Activated gamma-delta T cell (primary cell): ENCODE measurements around the gene FIG4.
"Not testable (repeated sequence)": the region's sequence is repeated elsewhere in the genome, so short reads cannot be mapped to it uniquely, and the experiment has no call there.

ENCODE experiments used
- DNase-seq: peaks from one replicate; lab custom pipeline; 2025; lab: John Stamatoyannopoulos, UW

Gene FIG4

DNA sequence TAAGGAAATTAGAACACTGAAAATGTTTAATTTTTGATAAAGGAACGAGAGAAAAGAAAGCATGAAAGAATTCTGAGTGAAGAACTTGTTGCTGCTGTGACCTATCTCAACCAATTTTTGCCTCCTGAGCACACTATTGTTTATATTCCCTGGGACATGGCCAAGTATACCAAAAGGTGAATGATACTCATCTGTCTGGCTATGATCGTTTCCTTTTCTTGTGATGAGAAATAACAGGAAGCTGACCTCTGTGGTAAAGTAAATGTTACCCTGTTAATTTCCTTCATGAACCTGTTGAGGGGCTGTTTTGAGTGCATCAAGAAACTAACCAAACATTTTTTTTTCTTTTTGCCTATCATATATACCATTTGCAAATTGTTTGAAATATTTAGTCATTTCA is 69.1 kb downstream of the FIG4 start:
- no peak for DNase-seq

GRCh38 chr6:109762166-109762565 is 71.1 kb downstream of the FIG4 start:
- no peak for DNase-seq

DNA sequence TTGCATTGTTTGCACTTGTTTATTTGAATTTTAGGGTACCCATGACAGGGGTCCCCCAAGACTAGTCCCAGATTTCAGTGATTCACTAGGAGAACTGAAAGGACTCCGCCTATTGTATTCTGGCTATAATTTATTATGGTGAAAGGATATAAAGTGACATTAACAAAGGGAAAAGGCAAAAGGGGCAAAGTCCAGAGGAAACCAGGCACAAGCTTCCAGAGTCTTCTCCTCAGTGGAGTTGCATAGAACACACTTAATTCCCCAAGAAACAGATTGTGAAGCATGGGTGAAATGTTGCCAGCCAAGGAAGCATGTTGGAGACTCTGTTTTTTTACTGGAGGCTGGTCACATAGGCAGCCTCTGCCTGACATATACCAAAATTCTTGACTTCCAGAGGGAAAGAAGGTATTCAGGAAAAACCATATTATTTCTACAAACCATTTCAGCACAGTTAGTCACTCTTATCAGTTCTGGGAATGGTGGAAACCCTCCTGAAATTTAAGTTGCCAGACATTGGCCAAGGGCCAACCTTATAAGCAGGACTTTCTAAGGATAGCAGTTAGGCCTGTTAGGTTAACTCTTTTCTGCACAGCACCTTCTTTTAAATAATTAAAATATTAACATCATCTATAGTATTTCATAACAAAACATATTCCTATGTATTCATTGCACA is 71.8 kb downstream of the FIG4 start:
- no peak for DNase-seq

DNA sequence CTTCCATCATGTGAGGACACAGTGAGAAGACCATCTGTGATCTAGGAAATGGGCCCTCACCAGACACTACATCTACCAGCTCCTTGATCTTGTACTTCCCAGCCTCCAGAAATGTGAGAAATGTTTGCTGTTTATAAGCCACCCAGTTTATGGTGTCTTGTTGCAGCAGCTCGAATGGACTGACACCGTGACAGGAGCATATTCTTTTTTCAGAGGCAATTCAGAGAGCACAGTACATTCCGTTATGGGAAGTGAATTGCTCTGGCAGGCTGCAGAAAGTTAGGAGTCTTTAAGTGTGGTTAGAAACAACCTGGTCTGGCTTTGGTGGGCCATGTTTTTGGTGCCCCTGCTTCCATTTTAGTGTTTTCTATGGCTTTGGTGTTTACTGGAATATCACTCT is 75.1 kb downstream of the FIG4 start:
- DNase-seq = no peak

GRCh38 chr6:109767961-109768360 is 76.9 kb downstream of the FIG4 start:
- DNase-seq = no peak

DNA sequence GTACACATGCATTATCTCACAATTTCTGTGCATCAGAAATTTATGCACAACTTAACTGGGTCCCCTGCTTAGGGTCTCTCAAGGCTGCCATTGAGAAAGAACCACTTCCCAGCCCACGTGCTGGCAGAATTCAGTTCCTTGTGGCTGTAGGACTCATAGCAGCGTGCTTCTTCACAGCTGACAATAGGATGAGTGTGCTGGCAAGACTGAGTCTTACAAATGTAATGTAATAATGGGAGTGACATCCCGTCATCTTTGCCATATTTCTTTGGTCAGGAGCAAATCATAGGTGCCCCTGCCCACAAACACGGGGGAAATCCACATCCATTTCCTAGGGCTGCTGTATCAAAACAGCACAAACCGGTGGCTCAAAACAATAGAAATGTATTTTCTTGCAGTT is 77.4 kb downstream of the FIG4 start:
- no peak for DNase-seq

GRCh38 chr6:109769213-109769612 is 78.1 kb downstream of the FIG4 start:
- DNase-seq = no peak

DNA sequence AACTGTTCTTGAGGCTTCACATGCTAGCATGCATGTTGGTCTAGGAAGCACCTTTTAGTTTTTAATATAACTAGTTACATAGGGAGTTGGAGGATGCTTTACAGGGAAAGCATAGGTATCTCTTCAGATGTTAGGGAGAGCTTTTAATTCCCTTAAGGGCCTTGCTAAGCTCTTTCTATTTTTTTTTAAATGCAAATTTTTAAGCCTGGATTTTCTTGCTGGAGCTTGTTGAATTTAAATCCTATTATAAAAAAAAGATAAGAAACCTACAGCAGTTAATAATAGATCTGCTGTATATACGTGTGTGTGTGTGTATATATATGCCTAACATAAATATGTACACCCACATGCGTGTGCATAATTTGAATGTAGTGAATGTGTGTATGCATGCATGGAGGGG is 79.0 kb downstream of the FIG4 start:
- no peak for DNase-seq

DNA sequence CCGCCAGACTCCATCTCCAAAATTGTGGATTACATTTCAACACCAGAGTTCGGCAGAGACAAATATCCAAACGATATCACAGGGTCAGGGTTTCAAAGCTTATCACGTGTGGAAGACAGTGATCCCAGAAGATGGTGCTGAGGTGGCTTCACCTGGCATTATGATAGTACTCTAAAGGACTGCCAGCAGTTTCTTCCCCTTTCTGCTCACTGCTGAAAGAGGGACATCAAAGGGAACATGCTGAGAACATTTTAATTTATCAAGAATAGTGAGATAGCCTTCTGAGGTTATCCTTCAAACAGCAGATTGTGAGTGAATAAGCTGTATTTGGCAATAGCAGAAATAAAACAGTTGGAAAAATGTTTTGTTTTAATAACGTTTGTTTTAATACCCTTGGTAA is 79.7 kb downstream of the FIG4 start:
- no peak for DNase-seq

DNA sequence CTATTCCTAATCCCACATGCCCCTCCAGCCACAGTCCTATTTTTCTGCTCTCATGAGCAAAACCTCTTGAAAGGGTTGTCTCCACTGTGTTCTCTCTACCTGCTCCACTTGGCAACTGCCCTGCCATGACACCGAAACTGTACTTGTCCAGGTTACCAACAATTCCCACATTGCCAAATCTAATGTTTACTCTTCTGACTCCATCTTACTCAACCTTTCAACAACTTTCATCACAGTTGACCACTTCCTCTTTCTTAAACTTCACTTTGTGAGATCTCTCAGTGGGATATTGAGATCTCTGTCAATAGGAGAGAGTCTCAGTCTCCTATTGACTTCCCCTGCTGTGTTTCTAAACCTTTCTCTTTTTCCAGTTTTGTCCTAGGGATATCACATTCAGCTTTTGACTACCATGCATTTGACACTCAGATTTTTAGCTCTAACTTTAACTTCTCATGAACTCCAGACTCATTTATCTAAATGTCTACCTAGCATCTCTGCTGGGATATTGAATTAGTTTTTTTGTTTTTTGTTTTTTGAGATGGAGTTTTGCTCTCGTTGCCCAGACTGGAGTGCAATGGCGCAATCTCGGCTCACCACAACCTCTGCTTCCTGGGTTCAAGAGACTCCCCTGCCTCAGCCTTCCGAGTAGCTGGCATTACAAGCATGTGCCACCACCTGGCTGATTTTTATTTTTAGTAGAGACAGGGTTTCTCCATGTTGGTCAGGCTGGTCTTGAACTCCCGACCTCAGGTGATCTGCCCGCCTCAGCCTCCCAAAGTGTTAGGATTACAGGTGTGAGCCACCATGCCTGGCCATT is 81.1 kb downstream of the FIG4 start:
- DNase-seq = not testable (repeated sequence)

DNA sequence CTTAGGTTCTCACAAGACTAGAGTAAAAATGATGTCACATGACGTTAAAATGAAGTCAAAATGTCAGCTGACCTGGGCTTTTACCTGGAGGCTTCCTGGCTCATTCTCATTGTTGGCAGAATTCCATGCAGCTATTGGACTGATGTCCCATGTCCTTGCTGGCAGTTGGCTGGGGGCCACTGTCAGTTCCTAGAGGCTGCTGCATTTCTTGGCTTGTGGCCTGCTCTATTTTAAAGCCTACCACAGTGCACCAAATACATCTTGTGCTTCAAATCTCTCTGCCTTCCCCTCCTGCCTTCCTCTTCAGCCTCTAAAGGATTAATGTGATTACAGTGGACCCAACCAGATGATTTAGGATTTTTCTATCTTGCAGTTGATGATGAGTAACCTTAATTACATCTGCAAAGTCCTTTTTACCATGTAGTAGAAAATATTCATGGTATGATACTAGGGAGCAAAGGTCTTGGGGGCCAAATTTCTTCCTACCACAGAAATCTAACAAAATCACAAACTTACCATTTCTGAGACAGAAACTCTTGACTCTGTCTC is 81.9 kb downstream of the FIG4 start:
- DNase-seq = no peak

DNA sequence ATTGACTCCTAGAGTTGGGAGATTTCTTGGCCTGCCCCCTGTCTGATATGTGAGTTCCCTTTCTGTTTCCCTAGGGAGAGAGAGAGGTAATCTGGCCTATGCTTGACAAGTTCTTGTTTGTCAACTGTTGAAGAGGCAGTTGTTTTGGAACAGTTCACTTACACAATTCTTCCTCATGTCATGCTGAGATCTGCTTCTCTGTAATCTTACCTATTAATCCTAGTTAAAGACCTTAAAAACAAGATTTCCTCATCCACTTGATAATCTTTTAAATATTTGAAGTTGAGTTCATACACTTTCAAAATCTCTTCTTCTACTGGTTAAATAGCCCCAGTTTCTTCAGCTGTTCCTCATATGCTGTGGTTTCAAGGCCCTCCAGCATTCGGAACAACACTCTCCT is 89.9 kb downstream of the FIG4 start:
- DNase-seq = no peak

DNA sequence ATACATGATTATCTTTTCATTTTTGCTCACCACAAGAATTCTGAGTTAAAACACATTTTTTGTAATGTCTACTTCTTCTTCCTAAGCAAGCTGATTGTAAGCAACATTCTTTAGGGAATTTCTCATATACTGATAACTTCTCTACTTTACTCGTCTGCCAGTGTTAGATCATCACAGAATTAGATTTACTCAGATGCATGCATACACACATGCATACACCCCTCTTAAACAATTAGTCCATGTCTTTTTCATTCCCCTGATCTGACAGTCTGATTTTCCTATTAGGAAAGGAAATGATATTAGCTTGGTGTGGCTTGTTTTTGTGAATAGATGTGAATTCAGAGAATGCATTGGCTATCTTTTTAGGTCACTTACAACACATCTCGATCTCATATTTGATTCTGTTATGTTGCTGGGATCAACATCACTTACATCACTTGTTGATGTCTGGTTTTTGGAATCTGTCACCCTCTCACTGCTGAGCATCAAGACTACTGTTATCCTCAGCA is 91.4 kb downstream of the FIG4 start:
- DNase-seq = no peak

DNA sequence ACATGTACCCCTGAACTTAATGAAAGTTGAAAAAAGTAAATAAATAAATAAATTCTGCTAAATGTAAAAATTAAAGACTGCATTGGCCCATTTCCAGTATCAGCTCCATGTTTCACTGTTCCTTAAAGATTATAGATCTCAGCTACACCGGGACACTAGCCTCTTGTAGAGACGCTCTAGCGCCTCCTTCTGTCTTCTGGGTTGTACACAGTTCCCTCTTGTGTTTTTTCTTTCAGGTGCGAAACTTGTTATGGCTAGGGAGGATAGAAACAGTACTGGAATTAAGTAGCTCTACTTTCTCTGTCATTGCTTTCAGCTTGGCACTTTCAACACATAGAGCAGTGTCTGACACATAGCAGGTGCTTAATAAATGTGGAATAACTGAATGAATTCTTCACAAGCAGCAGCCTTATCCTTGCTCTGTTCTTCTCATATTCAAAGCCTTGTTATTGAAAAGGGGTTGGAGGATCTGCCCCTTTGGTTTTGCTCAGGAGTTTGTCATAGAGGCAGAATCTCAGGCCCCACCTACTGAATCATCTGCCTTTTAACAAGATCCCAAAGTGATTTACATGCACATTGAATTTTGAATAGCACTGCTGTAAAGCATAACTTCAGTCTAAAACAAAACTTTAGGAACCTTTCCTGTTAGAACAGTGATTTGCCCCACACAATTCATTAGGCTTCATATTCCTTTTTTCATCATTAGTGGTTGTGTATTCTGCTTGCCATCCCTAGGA is 92.3 kb downstream of the FIG4 start:
- no peak for DNase-seq

- no peak for DNase-seq
Observed at GRCh38 chr6:109787312-109787711, 96.2 kb downstream of the FIG4 start.

DNA sequence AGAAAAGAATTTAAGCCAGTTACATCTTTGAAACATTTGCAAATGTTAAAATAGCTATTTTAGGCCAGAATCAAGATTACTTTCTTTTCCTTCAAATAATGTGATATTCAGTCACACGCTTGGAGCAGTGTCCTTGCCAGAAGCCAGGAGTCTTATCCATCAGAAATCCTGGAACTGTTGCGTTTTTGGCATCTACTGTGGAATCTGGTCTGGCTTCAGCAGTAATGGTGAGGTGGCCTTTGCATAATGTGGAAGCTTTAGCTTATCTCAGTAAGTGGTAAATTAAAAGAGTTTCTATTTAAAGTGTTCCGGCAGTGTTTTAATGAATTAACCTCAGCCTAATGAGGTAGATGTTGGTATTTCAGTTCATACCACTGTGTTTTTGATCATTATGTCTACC is 97.6 kb downstream of the FIG4 start:
- DNase-seq = no peak

DNA sequence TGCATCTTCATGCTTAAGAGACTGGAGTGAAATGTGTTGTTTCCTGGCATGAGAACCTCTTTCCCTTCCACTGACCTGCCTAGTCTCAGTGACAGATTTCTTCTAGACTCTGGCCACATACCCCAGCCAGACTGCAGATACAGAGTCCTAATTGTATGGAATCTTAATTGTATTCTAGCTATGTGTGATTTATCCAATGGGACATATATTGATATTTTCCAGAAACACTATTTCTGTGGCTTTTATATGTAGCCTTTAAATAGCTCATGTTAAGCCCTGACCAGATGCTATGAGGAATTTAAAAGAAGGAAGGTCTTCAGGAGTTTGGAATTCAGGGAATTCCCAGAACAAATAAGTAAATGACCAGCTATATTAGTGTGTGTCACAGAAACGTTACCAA is 99.0 kb downstream of the FIG4 start:
- DNase-seq = no peak

GRCh38 chr6:109791301-109791700 is 100.2 kb downstream of the FIG4 start:
- DNase-seq = no peak

- no peak for DNase-seq
Observed at GRCh38 chr6:109793021-109793420, 101.9 kb downstream of the FIG4 start.

DNA sequence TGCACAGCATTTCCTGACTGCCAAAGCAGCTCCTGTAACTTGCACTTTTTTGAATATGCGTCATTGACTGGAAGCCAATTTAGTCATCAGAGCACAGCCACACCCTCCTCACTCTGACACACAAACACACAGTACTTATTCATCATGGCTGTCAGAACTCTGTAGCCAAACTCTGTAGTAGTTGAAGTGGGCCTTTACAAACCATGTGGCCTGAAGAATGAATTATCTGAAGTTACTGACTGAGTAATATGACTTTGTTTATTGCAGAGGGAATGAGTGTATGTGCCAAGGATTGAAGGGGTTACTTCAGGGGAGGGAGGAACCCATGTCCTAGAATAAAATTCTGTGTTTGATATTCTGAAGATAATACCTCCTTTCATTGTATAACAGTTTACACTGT is 102.7 kb downstream of the FIG4 start:
- no peak for DNase-seq

DNA sequence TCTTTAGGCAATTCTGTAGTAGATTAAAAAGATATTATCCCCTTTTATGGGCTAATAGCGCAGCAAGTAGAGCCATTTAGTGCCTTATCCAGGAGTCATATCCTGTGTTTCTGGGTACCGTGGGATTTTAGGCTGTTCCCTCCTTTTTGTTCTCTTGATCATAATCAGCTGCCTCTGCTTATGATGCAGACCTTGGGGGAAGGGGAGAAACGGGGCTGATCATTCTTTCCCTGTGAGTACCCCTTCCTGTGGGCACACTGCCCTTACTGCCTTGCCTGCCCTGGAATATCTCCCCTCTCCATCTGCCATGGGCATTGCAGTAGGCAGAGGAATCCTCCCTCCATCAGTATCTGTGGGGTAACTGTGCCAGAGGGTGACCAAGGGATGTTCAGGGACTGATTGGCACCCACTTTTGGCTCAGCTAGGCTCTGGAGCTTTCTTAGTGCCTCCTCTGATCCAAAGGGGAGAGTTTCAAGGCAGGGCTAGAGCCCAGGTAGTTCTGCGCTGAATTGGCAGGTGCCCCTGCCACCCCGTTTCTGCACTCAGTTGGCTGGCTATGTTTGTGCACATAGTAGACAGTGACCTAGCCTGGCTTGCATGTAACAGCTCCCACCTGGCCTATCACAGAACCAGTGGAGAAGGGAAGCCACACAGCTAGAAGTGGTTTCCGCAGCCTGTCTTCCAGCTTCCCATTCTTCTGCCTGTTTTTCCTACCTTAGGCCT is 103.3 kb downstream of the FIG4 start:
- no peak for DNase-seq
